Activated naive CD8-positive, alpha-beta T cell treated with anti-CD3 and anti-CD28 coated beads for 36 hours (primary cell): Measurements from ENCODE around the gene THOP1. TPM values are rescaled to one million over a fixed set of nuclear protein-coding genes. Genes with fewer than 3 reads are reported as not detected.

Source experiments
- DNase-seq: peaks from one replicate; pipeline ENCODE4 v3.0.0; 2021
- H3K27ac Mint-ChIP-seq: one replicate; pipeline ENCODE4 v1.8.0; 2022; ENCODE audit warnings: mild to moderate bottlenecking, moderate library complexity, mixed read lengths
- H3K27me3 Mint-ChIP-seq: one replicate; pipeline ENCODE4 v1.8.0; 2022; ENCODE audit warnings: mild to moderate bottlenecking, mixed read lengths
- H3K36me3 Mint-ChIP-seq: one replicate; pipeline ENCODE4 v1.8.0; 2021; ENCODE audit warnings: mild to moderate bottlenecking, mixed read lengths
- H3K4me1 Mint-ChIP-seq: one replicate; pipeline ENCODE4 v1.8.0; 2021; ENCODE audit warnings: mixed read lengths
- H3K4me3 Mint-ChIP-seq: one replicate; pipeline ENCODE4 v1.8.0; 2022; ENCODE audit warnings: mild to moderate bottlenecking, moderate library complexity, mixed read lengths
- H3K9me3 Mint-ChIP-seq: one replicate; pipeline ENCODE4 v1.8.0; 2022; ENCODE audit warnings: mixed read lengths
- total RNA-seq, 2 experiments: library from RNA; stranded (reverse); gene quantifications; one replicate each; pipeline ENCODE4 v1.2.3, GENCODE V29; 2021

Gene THOP1
- 100 to 1,000 TPM; 164 to 170 TPM for total RNA-seq

DNA sequence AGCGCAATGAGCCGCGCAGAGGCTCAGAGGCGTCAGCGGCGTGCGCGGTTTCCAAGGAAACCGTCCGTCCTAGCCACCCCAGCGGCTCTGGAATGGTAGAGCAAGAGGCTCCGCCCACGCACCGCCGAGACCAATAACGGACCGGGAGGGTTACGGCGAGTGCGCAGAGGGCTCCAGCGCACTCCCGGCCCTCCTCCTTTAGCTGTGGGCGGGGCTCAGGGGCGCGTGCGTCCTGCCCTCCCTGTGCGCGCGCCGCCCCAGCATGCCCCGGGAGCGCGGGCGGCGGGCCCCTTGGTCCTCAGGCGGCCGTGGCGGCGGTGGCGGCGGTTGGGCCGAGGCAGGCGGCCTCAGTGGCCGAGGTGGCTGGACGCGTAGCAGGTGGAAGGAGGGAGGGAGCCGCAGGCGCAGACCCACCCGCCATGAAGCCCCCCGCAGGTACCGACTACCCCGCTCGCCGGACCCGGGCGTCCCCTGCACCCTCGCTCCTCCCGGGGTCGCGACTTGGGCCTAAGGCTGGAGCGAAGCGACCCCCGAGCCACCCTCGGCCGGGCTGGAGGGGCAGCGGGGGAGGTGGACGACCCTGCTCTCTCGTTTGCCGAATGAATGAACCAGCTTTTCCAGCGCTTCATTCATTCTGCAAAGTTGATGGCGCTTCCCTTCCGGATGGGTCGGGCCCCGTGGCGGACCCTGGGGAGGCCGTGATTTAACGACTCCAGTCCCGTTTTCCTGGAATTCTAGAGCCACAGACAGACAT lies at the start of gene THOP1:
TSS of gene THOP1 (plus strand) at position 260 of the 754 bp plus-strand sequence. CDS start at position 420, 160 bp downstream.
- H3K36me3 Mint-ChIP-seq: peaks cover 18% of the 10 kb centered on the region
- H3K9me3 Mint-ChIP-seq: no peaks in the 10 kb centered on the region
- H3K27me3 Mint-ChIP-seq: no peaks in the 10 kb centered on the region
- peak; percentile 100 for DNase-seq
- H3K27ac Mint-ChIP-seq: peak within 1 kb of the TSS; percentile 92
- H3K4me3 Mint-ChIP-seq: peak within 1 kb of the TSS; percentile 97
- H3K4me1 Mint-ChIP-seq: peaks cover 42% of the 10 kb centered on the region

- H3K27ac Mint-ChIP-seq: no peak overlapping the region
- H3K4me1 Mint-ChIP-seq: peaks cover 8% of the 10 kb centered on the region
- no peak overlapping the region for H3K4me3 Mint-ChIP-seq
- H3K36me3 Mint-ChIP-seq: peaks cover 39% of the 10 kb centered on the region
- DNase-seq: no peak
- H3K27me3 Mint-ChIP-seq: no peaks in the 10 kb centered on the region
- H3K9me3 Mint-ChIP-seq: no peaks in the 10 kb centered on the region
Measured at GRCh38 chr19:2736550-2737190, 48.6 kb upstream of the THOP1 start.

DNA sequence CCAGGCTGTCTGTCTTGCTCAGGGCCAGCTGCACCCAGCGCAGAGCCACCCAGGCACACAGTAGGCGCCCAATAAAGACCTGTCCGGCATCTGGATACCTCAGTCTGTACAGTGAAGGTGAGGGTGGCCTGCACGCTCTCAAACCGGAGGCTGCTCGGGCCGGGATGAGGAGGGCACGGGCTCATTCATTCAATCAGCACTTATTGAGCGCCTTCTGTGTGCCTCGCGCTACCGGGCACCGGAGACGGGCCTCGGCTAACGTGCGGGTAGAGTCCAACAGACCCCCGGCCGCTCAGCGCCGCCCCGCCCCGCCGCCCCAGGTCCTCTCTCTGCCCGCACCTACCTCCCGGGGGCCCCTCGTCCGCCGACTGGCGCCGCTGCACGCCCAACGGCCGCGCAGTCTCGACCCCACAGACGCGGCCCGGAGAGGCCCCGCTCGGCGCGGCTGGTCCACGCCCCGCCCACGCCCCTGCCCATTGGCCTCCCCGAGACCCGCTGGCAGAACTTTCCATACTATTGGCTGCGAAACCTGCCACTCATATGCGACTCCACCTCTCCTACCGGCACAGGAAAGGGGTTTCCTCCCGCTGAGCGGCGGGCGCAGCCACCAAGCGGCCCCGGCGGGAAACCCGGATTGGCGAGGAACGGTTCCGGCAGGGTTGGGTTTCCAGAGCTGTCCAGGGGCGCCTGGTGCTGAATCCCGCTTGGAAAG lies 45.5 kb upstream of the THOP1 start, which contains the start of gene SLC39A3:
TSS of gene SLC39A3 (minus strand) at position 416 of the 712 bp plus-strand sequence. CDS start 2,760 bp downstream, outside the sequence.
- H3K9me3 Mint-ChIP-seq: no peaks in the 10 kb centered on the region
- peak; percentile 99 for DNase-seq
- H3K4me1 Mint-ChIP-seq: peaks cover 8% of the 10 kb centered on the region
- no peaks in the 10 kb centered on the region for H3K27me3 Mint-ChIP-seq
- H3K27ac Mint-ChIP-seq: peak within 1 kb of the TSS; percentile 88
- peak within 1 kb of the TSS; percentile 96 for H3K4me3 Mint-ChIP-seq
- H3K36me3 Mint-ChIP-seq: peaks cover 33% of the 10 kb centered on the region

- Mint-ChIP-seq H3K36me3 (peaks cover 31% of the 10 kb centered on the region), H3K9me3 (no peaks in the 10 kb centered on the region), H3K27me3 (no peaks in the 10 kb centered on the region), H3K4me3 (peak overlapping the region; percentile 96), H3K27ac (no peak overlapping the region), H3K4me1 (peaks cover 8% of the 10 kb centered on the region)
- no peak for DNase-seq
Measured at GRCh38 chr19:2740314-2740656, 45.0 kb upstream of the THOP1 start.

GRCh38 chr19:2743099-2743498 lies 42.2 kb upstream of the THOP1 start:
- no peak for DNase-seq
- Mint-ChIP-seq H3K4me1 (peaks cover 8% of the 10 kb centered on the region), H3K4me3 (no peak overlapping the region), H3K9me3 (no peaks in the 10 kb centered on the region), H3K27me3 (peaks cover 3% of the 10 kb centered on the region), H3K36me3 (peaks cover 11% of the 10 kb centered on the region), H3K27ac (no peak overlapping the region)

GRCh38 chr19:2744113-2744512 lies 41.2 kb upstream of the THOP1 start:
- no peaks in the 10 kb centered on the region for H3K9me3 Mint-ChIP-seq
- no peak overlapping the region for H3K27ac Mint-ChIP-seq
- no peak for DNase-seq
- peaks cover 3% of the 10 kb centered on the region for H3K36me3 Mint-ChIP-seq
- peaks cover 3% of the 10 kb centered on the region for H3K27me3 Mint-ChIP-seq
- H3K4me1 Mint-ChIP-seq: peaks cover 3% of the 10 kb centered on the region
- H3K4me3 Mint-ChIP-seq: no peak overlapping the region

GRCh38 chr19:2747349-2747748 lies 38.0 kb upstream of the THOP1 start:
- no peak for DNase-seq
- Mint-ChIP-seq H3K4me1 (no peaks in the 10 kb centered on the region), H3K27me3 (peaks cover 3% of the 10 kb centered on the region), H3K36me3 (no peaks in the 10 kb centered on the region), H3K27ac (no peak overlapping the region), H3K9me3 (no peaks in the 10 kb centered on the region), H3K4me3 (no peak overlapping the region)

DNA sequence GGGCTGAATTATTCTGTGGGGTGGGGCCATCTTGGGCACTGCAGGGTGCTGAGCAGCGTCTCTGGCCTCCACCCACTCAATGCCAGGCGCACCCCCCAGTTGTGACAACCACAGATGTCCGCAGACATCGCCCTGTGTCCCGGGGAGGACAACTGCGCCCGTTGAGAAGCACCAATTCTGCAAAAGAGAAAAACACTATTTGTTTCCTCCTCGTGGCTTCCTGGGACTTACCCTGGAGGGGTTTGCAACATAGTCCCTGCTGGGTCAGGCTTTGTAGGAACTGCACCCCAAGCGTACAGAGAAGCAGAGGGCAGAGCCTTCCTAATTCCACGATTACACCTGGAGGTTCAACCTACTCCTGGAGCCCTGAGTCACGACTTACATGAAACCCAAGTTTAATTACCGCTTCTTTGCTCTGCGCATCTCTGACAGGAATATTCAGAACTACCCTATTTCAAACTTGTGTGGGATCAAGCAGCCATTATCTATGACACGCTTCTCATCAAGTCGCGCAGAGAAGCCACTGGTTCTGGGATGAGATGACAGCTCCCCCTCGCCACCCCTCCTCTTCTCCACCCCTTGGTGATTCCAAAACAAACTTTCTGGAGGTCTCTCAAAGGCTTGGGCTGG lies 34.4 kb upstream of the THOP1 start:
- Mint-ChIP-seq H3K4me3 (no peak overlapping the region), H3K27ac (no peak overlapping the region), H3K36me3 (peaks cover 1% of the 10 kb centered on the region)

DNA sequence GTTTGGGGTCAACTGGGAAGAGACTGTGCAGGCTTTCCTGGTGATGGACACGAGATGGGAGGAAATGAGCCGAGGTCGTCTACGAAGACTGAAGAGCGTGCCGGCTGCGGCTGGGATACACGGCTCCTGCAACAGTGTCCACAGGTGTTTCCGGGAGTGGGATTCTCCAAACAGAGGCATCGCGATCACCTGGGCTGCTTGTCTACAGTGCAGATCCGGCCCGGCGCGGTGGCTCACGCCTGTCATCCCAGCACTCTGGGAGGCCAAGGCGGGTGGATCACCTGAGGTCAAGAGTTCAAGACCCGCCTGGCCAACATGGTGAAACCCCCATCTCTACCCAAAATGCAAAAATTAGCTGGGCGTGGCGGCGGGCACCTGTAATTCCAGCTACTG lies 33.9 kb upstream of the THOP1 start:
- DNase-seq: no peak
- Mint-ChIP-seq H3K9me3 (no peaks in the 10 kb centered on the region), H3K36me3 (peaks cover 1% of the 10 kb centered on the region), H3K27me3 (no peaks in the 10 kb centered on the region), H3K4me1 (peaks cover 7% of the 10 kb centered on the region), H3K27ac (no peak overlapping the region), H3K4me3 (no peak overlapping the region)

More for the DNA sequence above, 34.4 kb upstream of the THOP1 start:
- Mint-ChIP-seq H3K27me3 (no peaks in the 10 kb centered on the region), H3K9me3 (no peaks in the 10 kb centered on the region), H3K4me1 (peaks cover 7% of the 10 kb centered on the region)
- no peak for DNase-seq

DNA sequence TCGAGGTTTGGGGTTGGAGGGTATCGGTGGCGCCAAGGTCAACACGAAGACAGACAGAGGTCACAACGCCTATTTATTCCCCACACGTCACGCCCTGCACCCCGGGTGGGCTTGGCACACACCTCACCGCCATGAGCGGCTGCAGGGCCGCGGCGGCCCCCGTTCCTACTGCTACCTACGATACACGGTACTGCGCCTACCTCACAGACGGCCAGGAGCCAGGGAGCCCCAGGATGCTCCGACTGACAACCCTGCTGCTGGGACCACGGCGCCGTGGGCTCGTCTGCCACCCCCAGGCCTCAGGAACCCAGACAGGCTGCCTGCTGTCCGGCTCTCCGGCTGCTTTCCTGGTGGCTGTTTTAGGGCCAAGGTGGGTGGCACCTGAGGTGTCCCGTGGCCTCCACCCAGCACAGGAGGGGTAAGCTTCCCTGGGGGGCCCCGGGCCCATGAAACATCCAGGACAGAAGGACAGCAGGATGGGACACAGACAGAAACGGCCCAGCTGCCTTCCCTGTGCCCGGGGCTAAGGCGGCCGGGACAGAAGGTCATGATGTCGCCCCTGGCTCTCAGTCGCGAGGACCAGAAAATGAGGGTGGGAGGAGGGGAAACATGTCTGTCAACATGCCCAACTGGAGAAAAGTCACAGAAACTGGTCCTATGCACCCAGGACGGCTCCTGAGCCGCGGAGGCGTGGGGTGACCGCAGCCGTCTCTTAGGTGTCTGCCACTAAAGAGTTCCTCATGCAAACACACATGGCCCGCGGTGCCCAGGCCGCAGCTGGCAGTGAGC lies 30.4 kb upstream of the THOP1 start:
- Mint-ChIP-seq H3K36me3 (peaks cover 14% of the 10 kb centered on the region), H3K27me3 (no peaks in the 10 kb centered on the region), H3K27ac (no peak overlapping the region), H3K4me3 (no peak overlapping the region), H3K4me1 (peaks cover 10% of the 10 kb centered on the region), H3K9me3 (no peaks in the 10 kb centered on the region)
- DNase-seq: no peak

- H3K9me3 Mint-ChIP-seq: no peaks in the 10 kb centered on the region
- no peak for DNase-seq
- H3K4me3 Mint-ChIP-seq: no peak overlapping the region
- H3K27me3 Mint-ChIP-seq: no peaks in the 10 kb centered on the region
- peaks cover 12% of the 10 kb centered on the region for H3K4me1 Mint-ChIP-seq
- H3K27ac Mint-ChIP-seq: no peak overlapping the region
- H3K36me3 Mint-ChIP-seq: peaks cover 14% of the 10 kb centered on the region
Measured at GRCh38 chr19:2755448-2755705, 29.9 kb upstream of the THOP1 start.

DNA sequence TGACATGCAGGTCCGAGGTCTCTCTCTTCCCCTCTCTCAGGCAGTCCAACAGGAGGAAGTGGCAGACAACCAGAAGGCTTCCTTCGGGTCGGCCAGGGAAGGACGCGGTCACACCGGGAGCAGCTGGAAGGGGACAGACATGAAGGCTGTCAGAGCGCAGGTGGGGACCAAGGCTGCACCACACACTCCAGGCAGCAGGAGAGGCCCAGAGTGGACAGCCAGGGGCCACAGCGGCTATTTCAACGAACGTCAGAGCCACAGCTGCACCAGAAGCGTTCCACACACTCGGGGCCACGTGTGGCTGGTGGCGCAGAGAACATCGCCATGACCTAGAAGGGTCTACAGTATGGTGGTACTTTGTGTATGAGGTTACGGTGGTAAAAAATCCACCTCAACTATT lies 29.5 kb upstream of the THOP1 start:
- Mint-ChIP-seq H3K4me3 (no peak overlapping the region), H3K9me3 (no peaks in the 10 kb centered on the region), H3K36me3 (peaks cover 17% of the 10 kb centered on the region), H3K27me3 (no peaks in the 10 kb centered on the region), H3K4me1 (peaks cover 12% of the 10 kb centered on the region), H3K27ac (no peak overlapping the region)
- no peak for DNase-seq

DNA sequence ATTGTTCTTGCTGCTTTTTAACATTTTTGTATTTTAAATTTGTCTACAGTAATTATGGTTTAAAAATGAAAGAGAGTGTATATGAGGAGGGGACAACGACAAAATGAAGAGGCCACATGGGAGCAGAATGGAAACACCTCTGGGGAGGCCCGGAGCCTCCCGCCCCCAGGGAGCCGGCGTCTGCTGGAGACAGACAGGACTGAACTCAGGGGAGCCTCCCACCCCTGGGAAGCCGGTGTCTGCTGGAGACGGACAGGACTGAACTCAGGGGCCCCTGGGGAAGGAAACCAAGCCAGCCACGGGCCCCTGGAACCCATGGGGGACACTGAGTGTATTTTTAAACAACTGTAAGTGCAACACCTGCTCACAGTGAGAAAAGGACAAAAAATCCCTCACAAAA lies 28.8 kb upstream of the THOP1 start:
- Mint-ChIP-seq H3K27me3 (no peaks in the 10 kb centered on the region), H3K4me1 (peaks cover 12% of the 10 kb centered on the region), H3K4me3 (no peak overlapping the region), H3K27ac (no peak overlapping the region), H3K36me3 (peaks cover 20% of the 10 kb centered on the region), H3K9me3 (no peaks in the 10 kb centered on the region)
- no peak for DNase-seq

GRCh38 chr19:2756921-2757881 lies 28.1 kb upstream of the THOP1 start:
- Mint-ChIP-seq H3K4me3 (no peak overlapping the region), H3K36me3 (peaks cover 24% of the 10 kb centered on the region), H3K27ac (no peak overlapping the region), H3K4me1 (peaks cover 12% of the 10 kb centered on the region), H3K9me3 (no peaks in the 10 kb centered on the region), H3K27me3 (no peaks in the 10 kb centered on the region)
- no peak for DNase-seq
